Ascending aorta (tissue), 2 donors: Measurements from ENCODE around the gene POLR2I. TPM values are rescaled to one million over a fixed set of nuclear protein-coding genes. Genes with fewer than 3 reads are reported as not detected.

Source experiments
- DNase-seq, 2 donors: peaks; one replicate each; pipeline ENCODE4 v3.0.0-alpha.2; 2019; ENCODE audit warnings: low spot score in 2 of 2
- H3K27ac ChIP-seq, 2 donors: fragments of 200-600 bp; sonication (generic); one replicate each; pipeline ENCODE4 v1.5.1; 2016 to 2017; ENCODE audit warnings: mild to moderate bottlenecking in 1 of 2
- H3K27me3 ChIP-seq: fragments of 200-600 bp; sonication (generic); one replicate; pipeline ENCODE4 v1.5.1; 2017
- H3K36me3 ChIP-seq, 2 donors: fragments of 200-600 bp; sonication (generic); one replicate each; pipeline ENCODE4 v1.5.1; 2016
- H3K4me1 ChIP-seq, 2 donors: fragments of 200-600 bp; sonication (generic); one replicate each; pipeline ENCODE4 v1.5.1; 2016 to 2017; ENCODE audit warnings: mild to moderate bottlenecking in 1 of 2
- H3K4me3 ChIP-seq, 2 donors: fragments of 200-600 bp; sonication (generic); one replicate each; pipeline ENCODE4 v1.5.1; 2016 to 2017; ENCODE audit warnings: mild to moderate bottlenecking in 1 of 2
- H3K9me3 ChIP-seq, 2 donors: fragments of 200-600 bp; sonication (generic); one replicate each; pipeline ENCODE4 v1.5.1; 2016
- CTCF ChIP-seq, 3 experiments: fragments of 200-600 bp in 2 of 3; fragments of 450-650 bp in 1 of 3; sonication (generic) in 2 of 3; IDR thresholded peaks; one replicate each; pipeline ENCODE4 v1.5.1; 2016 to 2019; ENCODE audit warnings: antibody characterized with exemption in 3 of 3, mild to moderate bottlenecking in 1 of 3, moderate library complexity in 1 of 3
- intact Hi-C: fragments of 100-400 bp; cut with DNase I; formaldehyde crosslinking; loops from one replicate; pipeline ENCODE4 v1.15.1; 2023
- total RNA-seq: library from RNA; depleted of rRNA; stranded (reverse); fragments of >200 nt; gene quantifications from one replicate; pipeline ENCODE4 v1.1.0, GENCODE V29; 2016

POLR2I gene
- total RNA-seq: 21.0 TPM

- H3K36me3 ChIP-seq: peaks cover 30 to 43% of the 10 kb centered on the region in 2 donors
- H3K4me1 ChIP-seq: peaks cover 6 to 17% of the 10 kb centered on the region in 2 donors
- no peak for TF ChIP-seq CTCF (IDR thresholded peaks at IDR 0.05)
- no peaks in the 10 kb centered on the region for H3K27me3 ChIP-seq
- no peaks in the 10 kb centered on the region for H3K9me3 ChIP-seq
- H3K27ac ChIP-seq: peak within 1 kb of the TSS; percentile 80 to 84
- peak; percentile 100 for DNase-seq
- peak within 1 kb of the TSS; percentile 70 to 77 for H3K4me3 ChIP-seq
- intact Hi-C loops: loop anchor here (1.0 to 10.0 kb wide), 7 partner anchors 13 to 460 kb away; partner anchors contain the start of genes ALKBH6, IGFLR1, LIN37 and PSENEN
These were observed at the start of gene POLR2I for GRCh38 chr19:36114721-36115452. TSS of gene POLR2I (minus strand) at chr19:36114875. CDS start at chr19:36114856, 19 bp downstream.

- Histone ChIP-seq H3K4me3 (no peak overlapping the region), H3K27ac (no peak overlapping the region), H3K36me3 (peaks cover 6 to 11% of the 10 kb centered on the region in 2 donors), H3K27me3 (no peaks in the 10 kb centered on the region), H3K9me3 (no peaks in the 10 kb centered on the region), H3K4me1 (no peaks in the 10 kb centered on the region)
- TF ChIP-seq CTCF (IDR thresholded peaks at IDR 0.05): no peak
- intact Hi-C loops: no loop called here
- no peak for DNase-seq
These were observed 49.1 kb upstream of the POLR2I start for GRCh38 chr19:36163813-36164212.

- no peak for TF ChIP-seq CTCF (IDR thresholded peaks at IDR 0.05)
- no peak for DNase-seq
- H3K36me3 ChIP-seq: peaks cover 5 to 6% of the 10 kb centered on the region in 2 donors
- no peak overlapping the region for H3K27ac ChIP-seq
- no peak overlapping the region for H3K4me3 ChIP-seq
- intact Hi-C loops: no loop called here
- H3K27me3 ChIP-seq: no peaks in the 10 kb centered on the region
- no peaks in the 10 kb centered on the region for H3K4me1 ChIP-seq
- no peaks in the 10 kb centered on the region for H3K9me3 ChIP-seq
These were observed 46.3 kb upstream of the POLR2I start for GRCh38 chr19:36160821-36161596.

GRCh38 chr19:36153126-36153525 lies 38.5 kb upstream of the POLR2I start:
- H3K27ac ChIP-seq: peak overlapping the region; percentile 99 to 100
- DNase-seq: no peak
- no peaks in the 10 kb centered on the region for H3K27me3 ChIP-seq
- H3K9me3 ChIP-seq: no peaks in the 10 kb centered on the region
- peaks cover 23 to 25% of the 10 kb centered on the region in 2 donors for H3K36me3 ChIP-seq
- peaks cover 4 to 17% of the 10 kb centered on the region in 2 donors for H3K4me1 ChIP-seq
- intact Hi-C loops: loop anchor here (2.0 to 5.0 kb wide), 2 partner anchors 62 to 396 kb away; partner anchors contain the start of genes HSPB6, PROSER3, ZNF146 and ZNF565
- H3K4me3 ChIP-seq: peak overlapping the region; percentile 74 to 96
- no peak for TF ChIP-seq CTCF (IDR thresholded peaks at IDR 0.05)

GRCh38 chr19:36152352-36153091 lies 37.8 kb upstream of the POLR2I start, which contains the start of gene COX7A1:
TSS of gene COX7A1 (minus strand) at chr19:36152447. CDS start at chr19:36152407, 40 bp downstream.
- Histone ChIP-seq H3K27ac (peak within 1 kb of the TSS; percentile 99 to 100), H3K4me3 (peak within 1 kb of the TSS; percentile 74 to 96), H3K27me3 (no peaks in the 10 kb centered on the region), H3K4me1 (peaks cover 4 to 17% of the 10 kb centered on the region in 2 donors), H3K9me3 (no peaks in the 10 kb centered on the region), H3K36me3 (peaks cover 29 to 31% of the 10 kb centered on the region in 2 donors)
- no peak for TF ChIP-seq CTCF (IDR thresholded peaks at IDR 0.05)
- DNase-seq: peak; percentile 59 to 85
- intact Hi-C loops: loop anchor here (1.0 to 5.0 kb wide), 4 partner anchors 18 to 395 kb away; partner anchors contain the start of genes HSPB6, PROSER3, ZNF146 and ZNF565
